Kidney (tissue), 14 donors: ENCODE results near the gene PRKRA. TPM values are rescaled to one million over a fixed set of nuclear protein-coding genes. Genes with fewer than 3 reads are reported as not detected.

Source experiments
- DNase-seq, 5 donors: peaks; one replicate each; pipeline ENCODE4 v3.0.0-alpha.2; 2013 to 2020
- FAIRE-seq: peaks from 2 replicates; lab custom pipeline; 2012; peaks lifted over from hg19 to GRCh38; lab: Jason Lieb, UNC
- H3K27ac ChIP-seq, 2 donors: one replicate each; pipeline ENCODE4 v1.7.0; 2013; ENCODE audit warnings: low read depth in 2 of 2, low read length in 2 of 2, inconsistent platforms in 1 of 2
- H3K27me3 ChIP-seq: one replicate; pipeline ENCODE4 v1.7.1; 2013; ENCODE audit warnings: low read length, inconsistent platforms; ENCODE audit not compliant: control insufficient read depth, insufficient read depth
- H3K36me3 ChIP-seq, 3 donors: one replicate each; pipeline versions ENCODE4 v1.7.0 to v1.7.1; 2013; ENCODE audit warnings: low read length in 3 of 3, control low read depth in 1 of 3, inconsistent platforms in 1 of 3; ENCODE audit not compliant: insufficient read depth in 3 of 3, control insufficient read depth in 2 of 3
- H3K4me1 ChIP-seq, 3 donors: one replicate each; pipeline versions ENCODE4 v1.7.0 to v1.7.1; 2013; ENCODE audit warnings: low read length in 3 of 3, inconsistent platforms in 1 of 3, low read depth in 1 of 3; ENCODE audit not compliant: control insufficient read depth in 2 of 3, insufficient read depth in 2 of 3
- H3K4me3 ChIP-seq, 3 donors: one replicate each; pipeline versions ENCODE4 v1.7.0 to v1.8.1; 2013; ENCODE audit warnings: low read length in 3 of 3, control low read depth in 1 of 3, inconsistent platforms in 1 of 3
- H3K9ac ChIP-seq, 3 donors: one replicate each; pipeline versions ENCODE4 v1.7.0 to v1.7.1; 2013; ENCODE audit warnings: low read length in 3 of 3, control low read depth in 1 of 3, inconsistent platforms in 1 of 3
- H3K9me3 ChIP-seq, 3 donors: one replicate each; pipeline versions ENCODE4 v1.7.0 to v1.7.1; 2013; ENCODE audit warnings: low read length in 3 of 3, control low read depth in 1 of 3, inconsistent platforms in 1 of 3; ENCODE audit not compliant: control insufficient read depth in 2 of 3, insufficient read depth in 1 of 3
- intact Hi-C: fragments of 100-400 bp; cut with DNase I; formaldehyde crosslinking; loops from one replicate; pipeline ENCODE4 v1.11.1; 2022
- polyA plus RNA-seq: library from polyadenylated mRNA; stranded (reverse); fragments of 350-450 nt; fragmentation: Illumina TruSeq; extraction: RNeasy Lipid Tissue Mini Kit (QIAGEN cat#74804); gene quantifications from one replicate; pipeline ENCODE4 v1.2.3, GENCODE V29; 2014; ENCODE audit warnings: low read depth, low replicate concordance; ENCODE audit not compliant: insufficient read depth
- total RNA-seq: library from RNA; stranded (reverse); fragmentation: NEBNext Ultra II Directional; extraction: Animal tissue kit (Norgen Biotek cat#: 25700); gene quantifications from one replicate; pipeline ENCODE4 v1.2.1, GENCODE V29; 2021
- TF ChIP-seq, protein P1 (sequence below): IDR thresholded peaks from 3 replicates; pipeline ENCODE4 v1.5.1; 2012; ENCODE audit warnings: mild to moderate bottlenecking, moderate library complexity, borderline replicate concordance; ENCODE audit not compliant: insufficient read depth; ENCODE audit errors: extremely low read depth
- donor health status: control.
- donor health status: control.
- donor health status: control.
- donor health status: control.
- donor health status: control.
- donor health status: DM: yes; HTN: yes; CAD: no.
- donor health status: Normal renal cell carcinoma (clear cell type).

Gene PRKRA
- total and polyA plus RNA-seq, 2 donors from 2014 or later, result 42.6 to 43.0 TPM

DNA sequence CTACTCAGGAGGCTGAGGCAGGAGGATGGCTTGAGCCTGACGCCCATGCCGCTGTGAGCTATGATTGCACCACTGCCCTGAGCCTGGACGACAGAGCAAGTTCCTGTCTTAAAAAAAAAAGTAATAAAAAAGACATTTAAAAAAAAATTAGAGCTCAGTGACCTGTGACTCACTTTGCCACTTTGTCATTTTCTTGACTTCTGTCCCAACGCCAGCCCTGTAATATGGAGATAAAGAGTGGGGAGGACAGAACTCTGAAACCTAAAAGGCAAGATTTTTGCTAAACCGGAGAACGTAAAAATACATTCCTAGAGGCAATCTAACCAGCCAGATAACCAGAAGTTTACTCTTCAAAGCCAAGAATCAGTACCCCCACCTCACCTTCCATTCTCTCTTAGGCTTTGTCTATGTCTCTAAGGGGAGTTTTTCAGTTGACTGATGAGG is 49.0 kb downstream of the PRKRA start:
- intact Hi-C loops, result no loop called here
- DNase-seq (no peak), FAIRE-seq (no peak)
- H3K4me1 ChIP-seq, result no peaks in the 10 kb centered on the region
- TF ChIP-seq, protein P1, sequence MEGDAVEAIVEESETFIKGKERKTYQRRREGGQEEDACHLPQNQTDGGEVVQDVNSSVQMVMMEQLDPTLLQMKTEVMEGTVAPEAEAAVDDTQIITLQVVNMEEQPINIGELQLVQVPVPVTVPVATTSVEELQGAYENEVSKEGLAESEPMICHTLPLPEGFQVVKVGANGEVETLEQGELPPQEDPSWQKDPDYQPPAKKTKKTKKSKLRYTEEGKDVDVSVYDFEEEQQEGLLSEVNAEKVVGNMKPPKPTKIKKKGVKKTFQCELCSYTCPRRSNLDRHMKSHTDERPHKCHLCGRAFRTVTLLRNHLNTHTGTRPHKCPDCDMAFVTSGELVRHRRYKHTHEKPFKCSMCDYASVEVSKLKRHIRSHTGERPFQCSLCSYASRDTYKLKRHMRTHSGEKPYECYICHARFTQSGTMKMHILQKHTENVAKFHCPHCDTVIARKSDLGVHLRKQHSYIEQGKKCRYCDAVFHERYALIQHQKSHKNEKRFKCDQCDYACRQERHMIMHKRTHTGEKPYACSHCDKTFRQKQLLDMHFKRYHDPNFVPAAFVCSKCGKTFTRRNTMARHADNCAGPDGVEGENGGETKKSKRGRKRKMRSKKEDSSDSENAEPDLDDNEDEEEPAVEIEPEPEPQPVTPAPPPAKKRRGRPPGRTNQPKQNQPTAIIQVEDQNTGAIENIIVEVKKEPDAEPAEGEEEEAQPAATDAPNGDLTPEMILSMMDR, result no peak
- no peaks in the 10 kb centered on the region for H3K36me3 ChIP-seq
- no peaks in the 10 kb centered on the region for H3K27me3 ChIP-seq
- no peak overlapping the region for H3K9ac ChIP-seq
- no peaks in the 10 kb centered on the region for H3K9me3 ChIP-seq
- H3K27ac ChIP-seq, result no peak overlapping the region
- no peak overlapping the region for H3K4me3 ChIP-seq

DNA sequence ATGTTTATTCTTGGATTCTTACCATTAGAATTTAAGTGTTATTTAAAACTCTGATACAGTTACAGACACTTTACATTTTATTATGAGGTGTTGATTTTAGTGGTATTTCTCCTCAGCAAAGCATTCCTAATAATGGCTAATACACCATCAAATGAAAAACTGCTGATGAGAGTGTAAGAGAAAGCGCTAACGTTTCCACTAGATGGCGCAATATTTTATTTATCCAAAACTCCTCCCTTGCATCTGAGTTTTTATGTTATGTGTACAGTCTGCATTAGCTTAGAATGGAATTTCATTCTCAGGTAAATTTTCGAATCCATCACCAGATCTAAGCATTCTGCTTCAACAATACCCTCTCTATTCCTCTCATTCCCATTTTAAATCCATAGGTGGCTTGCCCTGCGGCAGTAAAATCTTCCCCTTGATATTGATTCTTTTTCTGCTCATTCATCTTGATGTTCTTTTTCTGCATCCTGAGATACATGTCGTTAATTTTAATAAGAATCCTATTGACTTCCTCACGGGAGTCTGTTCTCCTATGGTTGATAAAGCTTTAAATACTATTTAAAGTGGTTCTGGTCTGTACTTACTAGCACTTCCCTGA is 53.9 kb downstream of the PRKRA start:
- DNase-seq, result peak in 2 of 5 donors; percentile 58 to 68
- Histone ChIP-seq H3K27me3 (no peaks in the 10 kb centered on the region), H3K4me1 (no peaks in the 10 kb centered on the region), H3K36me3 (no peaks in the 10 kb centered on the region), H3K9me3 (no peaks in the 10 kb centered on the region), H3K27ac (no peak overlapping the region), H3K4me3 (no peak overlapping the region), H3K9ac (no peak overlapping the region)
- FAIRE-seq, result peak; percentile 51
- TF ChIP-seq, protein P1, result peak; percentile 47
- intact Hi-C loops, result no loop called here

GRCh38 chr2:178395941-178396570 is 54.9 kb downstream of the PRKRA start:
- no peak for FAIRE-seq
- intact Hi-C loops, result no loop called here
- TF ChIP-seq, protein P1, result no peak

More at GRCh38 chr2:178395941-178396570, 54.9 kb downstream of the PRKRA start:
- H3K9me3 ChIP-seq, result no peaks in the 10 kb centered on the region
- H3K27me3 ChIP-seq, result no peaks in the 10 kb centered on the region
- no peak overlapping the region for H3K4me3 ChIP-seq
- no peaks in the 10 kb centered on the region for H3K36me3 ChIP-seq
- no peak overlapping the region for H3K9ac ChIP-seq
- H3K4me1 ChIP-seq, result no peaks in the 10 kb centered on the region
- H3K27ac ChIP-seq, result no peak overlapping the region
- no peak for DNase-seq
